ENCODE data around the gene PAX4. TPM values are rescaled to one million over a fixed set of nuclear protein-coding genes. Genes with fewer than 3 reads are reported as not detected.

The PAX4 gene
- total and polyA plus RNA-seq, 2 donors (not counting 3 experiments of a cell fraction or from before 2014, with no cell fraction given), result not detected

DNA sequence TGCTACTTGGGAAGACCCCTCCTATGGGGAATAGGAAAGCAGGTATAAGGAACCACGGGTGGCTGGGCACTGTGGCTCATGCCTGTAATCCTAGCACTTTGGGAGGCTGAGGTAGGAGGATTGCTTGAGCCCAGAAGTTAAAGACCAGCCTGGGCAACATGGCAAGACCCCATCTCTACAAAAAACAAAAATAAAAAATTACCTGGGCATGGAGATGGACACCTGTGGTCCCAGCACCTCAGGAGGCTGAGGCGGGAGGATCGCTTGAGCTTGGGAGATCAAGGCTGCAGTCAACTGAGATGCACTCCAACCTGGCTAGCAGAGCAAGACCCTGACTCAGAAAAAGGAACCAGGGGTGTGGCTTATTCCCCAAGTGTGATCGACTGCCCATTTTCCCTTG is 25.4 kb downstream of the PAX4 start:
- H3K4me1 ChIP-seq (ENCODE audit: control insufficient read depth, extremely low read depth, insufficient read depth, low read length), result peaks cover 14% of the 10 kb centered on the region
- H3K79me2 ChIP-seq (ENCODE audit: control insufficient read depth, insufficient read depth, low read length), result peaks cover 3% of the 10 kb centered on the region
- H3K27me3 ChIP-seq (ENCODE audit: control insufficient read depth in 2 of 2, insufficient read depth in 2 of 2, low read length in 2 of 2), result peaks cover 0 to 3% of the 10 kb centered on the region in 2 experiments
- peaks cover 2 to 11% of the 10 kb centered on the region in 2 experiments for H3K36me3 ChIP-seq (ENCODE audit: control insufficient read depth in 2 of 2, extremely low read depth in 1 of 2, insufficient read depth in 2 of 2, low read length in 2 of 2)
- no peaks in the 10 kb centered on the region for H3K9me3 ChIP-seq (replicated peaks; ENCODE audit: control insufficient read depth, insufficient read depth, low read length)
- H3K9ac ChIP-seq (replicated peaks; ENCODE audit: extremely low read depth, insufficient read depth, low read length), result no peak overlapping the region
- TF ChIP-seq POLR2A (IDR thresholded peaks at IDR 0.05; ENCODE audit: low read depth, low read length) (no peak), EZH2 (IDR thresholded peaks at IDR 0.05; ENCODE audit: borderline replicate concordance, low read depth, low read length, severe bottlenecking) (no peak), FOS (IDR thresholded peaks at IDR 0.05; ENCODE audit: borderline replicate concordance, insufficient read depth, low read length) (no peak), MYC (IDR thresholded peaks at IDR 0.05; ENCODE audit: low read depth, low read length) (no peak), JUN (IDR thresholded peaks at IDR 0.05; ENCODE audit: borderline replicate concordance, insufficient read depth, insufficient read length, low read depth) (no peak), CTCF (IDR thresholded peaks at IDR 0.05; ENCODE audit: extremely low read depth in 1 of 2, insufficient read depth in 1 of 2, low read depth in 1 of 2, low read length in 2 of 2) (no peak)
- TF ChIP-seq, protein P1, sequence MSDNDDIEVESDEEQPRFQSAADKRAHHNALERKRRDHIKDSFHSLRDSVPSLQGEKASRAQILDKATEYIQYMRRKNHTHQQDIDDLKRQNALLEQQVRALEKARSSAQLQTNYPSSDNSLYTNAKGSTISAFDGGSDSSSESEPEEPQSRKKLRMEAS (IDR thresholded peaks at IDR 0.05; ENCODE audit: insufficient read depth, insufficient read length), result no peak
- DNase-seq (ENCODE audit: low read depth, low spot score) (no peak), FAIRE-seq (no peak)
- BruUV-seq (replicated peaks), result no TSS peak
- dilution Hi-C loops (cut with MboI; ENCODE audit: extremely low pct_ligation_motif_present, low sequenced_read_pairs) (no loop called here), intact Hi-C loops (cut with micrococcal nuclease) (no loop called here)
- ChIA-PET CTCF (interaction anchor here (1.1 kb wide), 1 partner anchor 59 kb away, joined by 3 read pairs; no protein-coding TSS in a partner anchor), POLR2A (no interaction called here)
- no peak overlapping the region for H2AFZ ChIP-seq (ENCODE audit: low read depth, low read length)
- H3K4me2 ChIP-seq (ENCODE audit: insufficient read depth, low read length), result no peak overlapping the region
- no peaks in the 10 kb centered on the region for H4K20me1 ChIP-seq (replicated peaks; ENCODE audit: control insufficient read depth, extremely low read depth, insufficient read depth, low read length)
- H3K9me1 ChIP-seq (replicated peaks; ENCODE audit: control insufficient read depth, extremely low read depth, insufficient read depth, low read length), result no peaks in the 10 kb centered on the region
- no peak overlapping the region for H3K4me3 ChIP-seq (replicated peaks in 1 of 3; ENCODE audit: insufficient read depth in 1 of 3, low read depth in 1 of 3, low read length in 3 of 3)
- H3K27ac ChIP-seq (ENCODE audit: insufficient read depth, low read depth, low read length), result no peak overlapping the region

Measured in endothelial cell of umbilical vein (primary cell).